Measurements from ENCODE around the gene SUMO2. TPM values are rescaled to one million over a fixed set of nuclear protein-coding genes. Genes with fewer than 3 reads are reported as not detected.

SUMO2 gene
- total and polyA plus RNA-seq, 10 of the 15 experiments (the other 5 are each of a cell fraction or from before 2014, with no cell fraction given) = 163 to 803 (median 555) TPM

- no peak for TF ChIP-seq RFX5 (IDR thresholded peaks at IDR 0.05; ENCODE audit: low read depth, low read length)
- TF ChIP-seq SMC3 (IDR thresholded peaks at IDR 0.05; ENCODE audit: borderline replicate concordance, low read length) = peak; percentile 32; the same call in 1 of the 2 replicates
- no peak for TF ChIP-seq EZH2 (IDR thresholded peaks at IDR 0.05; ENCODE audit: borderline replicate concordance, control insufficient read depth, low read depth, low read length)
- TF ChIP-seq POLR2A (IDR thresholded peaks at IDR 0.05; ENCODE audit: low read depth, low read length) = no peak
- no peak for TF ChIP-seq E4F1 (IDR thresholded peaks at IDR 0.05; ENCODE audit: borderline replicate concordance, partially characterized antibody)
- no peak for TF ChIP-seq BCLAF1 (IDR thresholded peaks at IDR 0.05)
- no peak for TF ChIP-seq TCF7 (IDR thresholded peaks at IDR 0.05; ENCODE audit: borderline replicate concordance)
- TF ChIP-seq CHD4 (IDR thresholded peaks at IDR 0.05) = no peak
- TF ChIP-seq POLR2AphosphoS5 (IDR thresholded peaks at IDR 0.05; ENCODE audit: low read length) = no peak
- TF ChIP-seq POU2F2 (IDR thresholded peaks at IDR 0.05; ENCODE audit: borderline replicate concordance, low read depth, low read length) = no peak
- TF ChIP-seq ZNF207 (IDR thresholded peaks at IDR 0.05; ENCODE audit: borderline replicate concordance) = no peak
- TF ChIP-seq PAX5 (IDR thresholded peaks at IDR 0.05; ENCODE audit: borderline replicate concordance, low read depth, low read length) = no peak
- TF ChIP-seq BHLHE40 (IDR thresholded peaks at IDR 0.05; ENCODE audit: borderline replicate concordance in 1 of 2, low read depth in 2 of 2, low read length in 1 of 2) = peak in 1 of 2 experiments; percentile 5; a peak in 1 of 4 replicates
- peak; percentile 55 to 69 (median 59) for TF ChIP-seq CTCF (IDR thresholded peaks at IDR 0.05 in 2 of 3, conservative IDR thresholded peaks at IDR 0.05 in 1 of 3; ENCODE audit: control insufficient read depth in 2 of 3, extremely low read depth in 1 of 3, insufficient read depth in 1 of 3, low read depth in 3 of 3, low read length in 3 of 3)
- TF ChIP-seq YY1 (IDR thresholded peaks at IDR 0.05; ENCODE audit: low read depth, low read length) = no peak
- no peak for TF ChIP-seq ZNF592 (IDR thresholded peaks at IDR 0.05)
- no peak for TF ChIP-seq ATF2 (IDR thresholded peaks at IDR 0.05; ENCODE audit: low read length)
Measured at GRCh38 chr17:75130632-75131277, 52.0 kb downstream of the SUMO2 start (continued).
